Measurements from ENCODE around the gene SPAG6.
"Not testable (repeated sequence)": the region's sequence is repeated elsewhere in the genome, so short reads cannot be mapped to it uniquely, and the experiment has no call there.

Gene SPAG6

DNA sequence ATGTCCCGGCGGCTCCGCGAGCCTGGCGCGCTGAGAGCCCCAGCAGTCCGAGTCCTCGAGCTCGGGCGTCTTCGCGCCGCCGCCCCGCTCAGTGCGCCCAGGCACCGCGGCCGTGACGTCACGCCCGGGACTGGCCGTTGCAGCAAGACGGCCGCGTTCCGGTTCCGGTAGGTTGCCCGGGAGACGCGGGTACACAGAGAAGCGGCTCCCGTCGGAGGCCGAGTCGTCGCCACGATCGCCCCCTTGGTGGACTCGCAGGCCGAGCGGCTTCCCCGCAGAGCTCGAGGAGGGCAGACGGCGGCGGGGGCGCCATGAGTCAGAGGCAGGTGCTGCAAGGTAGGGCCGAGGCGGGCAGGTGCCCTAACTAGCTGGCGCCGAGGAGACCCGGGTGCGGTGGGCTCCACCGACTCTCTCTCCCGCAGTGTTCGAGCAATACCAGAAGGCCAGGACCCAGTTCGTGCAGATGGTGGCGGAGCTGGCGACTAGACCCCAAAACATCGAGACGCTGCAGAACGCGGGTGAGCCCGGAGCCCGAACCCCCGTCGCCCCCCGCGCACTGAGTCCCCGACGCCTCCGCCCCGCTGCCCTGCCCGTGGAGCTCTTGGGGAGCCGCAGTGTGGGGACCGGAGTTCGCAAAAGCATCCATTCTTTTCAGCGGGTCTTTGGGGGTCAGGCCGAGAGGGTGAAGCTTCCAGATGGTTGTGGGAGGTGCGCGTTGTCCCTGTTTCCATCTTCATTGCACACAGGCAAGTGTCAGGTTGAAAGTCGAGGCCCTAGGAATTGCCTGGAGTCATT is at the start of gene SPAG6:
Gene SPAG6, plus strand, starts transcription at position 196 of the 795 bp plus-strand sequence. Its CDS starts 116 bp downstream, at position 312.
- DNase-seq: peak; percentile 48 to 76

DNA sequence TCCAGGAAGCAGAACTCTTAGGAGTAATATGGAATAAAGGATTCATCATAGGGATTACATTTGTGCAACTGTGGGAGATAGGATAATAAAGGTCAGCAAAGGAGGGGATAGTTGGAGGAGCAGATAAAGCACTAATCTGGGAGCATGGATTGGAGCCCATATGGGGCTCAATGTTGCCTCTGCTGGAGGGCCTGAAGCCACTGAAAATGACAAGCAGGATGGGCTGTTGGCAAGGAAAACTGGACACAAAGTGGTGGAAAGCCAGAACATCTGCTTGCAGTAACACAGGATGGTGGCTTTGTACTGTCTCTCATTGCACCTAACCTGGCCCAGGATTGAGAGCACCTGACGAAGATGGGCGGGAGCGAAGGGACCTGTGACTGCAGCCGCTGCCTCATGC is 44.1 kb upstream of the SPAG6 start:
- no peak for DNase-seq

DNA sequence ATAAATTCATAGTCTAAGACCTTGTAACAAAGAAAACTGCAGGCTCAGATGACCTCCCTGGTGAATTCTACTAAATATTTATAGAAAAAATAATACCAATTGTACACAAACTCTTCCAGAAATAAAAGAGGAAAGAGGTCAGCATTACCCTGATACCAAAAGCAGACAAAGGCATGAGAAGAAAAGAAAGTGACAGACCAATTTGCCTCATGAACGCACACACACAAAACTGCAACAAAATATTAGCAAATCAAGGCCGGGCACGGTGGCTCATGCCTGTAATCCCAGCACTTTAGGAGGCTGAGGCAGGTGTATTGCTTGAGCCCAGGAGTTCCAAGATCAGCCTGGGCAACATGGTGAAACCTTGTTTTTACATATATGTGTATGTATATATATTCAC is 41.8 kb upstream of the SPAG6 start:
- DNase-seq: no peak

DNA sequence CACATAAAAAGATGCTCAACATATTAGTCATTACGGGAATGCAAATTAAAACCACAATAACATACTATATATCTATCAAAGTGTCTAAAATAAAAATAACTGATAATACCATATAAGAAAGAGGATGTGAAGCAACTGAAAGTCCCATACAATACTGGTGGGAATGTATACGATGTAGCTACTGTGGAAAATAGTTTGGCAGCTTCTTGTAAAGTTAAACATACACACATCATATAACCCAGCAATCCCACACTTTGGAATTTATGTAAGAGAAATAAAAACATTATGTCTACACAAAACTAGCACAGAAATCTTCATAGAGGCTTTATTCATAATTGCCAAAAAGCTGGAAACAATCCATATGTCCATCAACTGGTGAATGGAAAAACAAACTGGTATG is 39.6 kb upstream of the SPAG6 start:
- no peak for DNase-seq

DNA sequence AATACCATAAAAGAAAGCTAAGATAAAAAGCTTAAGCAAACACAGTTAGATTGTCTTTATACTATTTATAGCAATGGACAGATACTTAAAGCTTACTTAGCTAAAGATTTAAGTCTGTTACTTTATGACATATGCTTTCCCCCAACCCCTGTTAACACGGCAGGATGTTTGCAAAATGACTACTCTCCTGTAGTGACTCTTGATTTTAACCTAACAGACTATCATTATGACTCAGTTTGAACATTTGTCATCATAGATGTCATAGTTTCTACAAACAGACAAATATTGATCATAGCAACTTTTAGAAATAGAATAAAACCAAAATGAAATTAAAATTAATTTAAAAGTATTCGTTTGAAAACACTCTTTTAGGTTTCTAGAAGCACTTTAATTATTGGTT is 36.9 kb upstream of the SPAG6 start:
- DNase-seq: peak in 1 of 2 experiments; percentile 19

DNA sequence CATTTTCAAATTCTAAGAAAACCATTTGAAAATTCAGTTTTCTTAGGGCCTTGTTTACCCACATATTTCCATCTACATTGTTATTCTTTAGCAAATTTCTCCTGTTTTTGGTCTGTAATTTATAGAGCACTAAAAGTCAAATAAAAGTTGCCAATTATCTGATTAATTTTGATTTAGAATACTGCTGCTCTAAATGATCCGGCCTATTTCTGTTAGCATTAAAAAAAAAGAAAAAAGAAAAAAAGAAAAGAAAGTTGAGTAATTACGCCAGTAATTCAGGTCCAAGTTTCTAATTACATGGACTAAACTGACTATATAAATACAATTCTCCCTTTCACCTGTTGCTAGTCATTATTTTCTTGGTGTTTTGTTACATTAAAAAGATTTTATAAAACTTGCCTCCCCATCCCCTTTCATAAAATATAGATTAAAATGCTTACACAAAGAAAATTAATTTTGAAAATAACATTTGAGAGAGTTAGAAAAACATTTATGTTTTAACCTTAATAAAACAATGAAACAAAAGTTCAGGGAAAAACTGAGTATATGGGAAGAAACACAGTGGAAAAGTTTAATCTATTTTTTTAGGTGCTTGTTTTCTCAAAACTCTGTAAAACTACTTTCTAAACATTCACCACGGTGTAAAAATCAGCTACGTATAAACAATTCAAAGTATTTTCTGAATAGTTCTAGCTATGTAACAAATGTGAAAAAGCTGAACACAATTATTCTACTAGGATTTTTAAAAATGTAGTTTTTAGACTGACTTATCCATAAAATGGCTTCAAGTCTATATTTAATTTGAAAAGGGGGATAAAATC is 35.9 kb upstream of the SPAG6 start:
- DNase-seq: no peak

DNA sequence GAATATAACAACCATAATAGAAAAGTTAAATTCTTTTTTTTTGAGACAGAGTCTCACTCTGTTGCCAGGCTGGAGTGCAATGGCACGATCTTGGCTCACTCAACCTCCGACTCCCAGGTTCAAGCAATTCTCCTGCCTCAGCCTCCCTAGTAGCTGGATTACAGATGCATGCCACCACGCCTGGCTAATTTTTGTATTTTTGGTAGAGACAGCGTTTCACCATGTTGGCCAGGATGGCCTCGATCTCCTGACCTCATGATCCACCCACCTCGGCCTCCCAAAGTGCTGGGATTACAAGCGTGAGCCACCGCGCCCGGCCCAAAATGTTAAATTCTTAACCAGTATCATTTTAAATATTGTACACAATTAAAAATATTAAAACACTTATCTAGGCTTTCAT is 35.3 kb upstream of the SPAG6 start:
- not testable (repeated sequence) for DNase-seq

DNA sequence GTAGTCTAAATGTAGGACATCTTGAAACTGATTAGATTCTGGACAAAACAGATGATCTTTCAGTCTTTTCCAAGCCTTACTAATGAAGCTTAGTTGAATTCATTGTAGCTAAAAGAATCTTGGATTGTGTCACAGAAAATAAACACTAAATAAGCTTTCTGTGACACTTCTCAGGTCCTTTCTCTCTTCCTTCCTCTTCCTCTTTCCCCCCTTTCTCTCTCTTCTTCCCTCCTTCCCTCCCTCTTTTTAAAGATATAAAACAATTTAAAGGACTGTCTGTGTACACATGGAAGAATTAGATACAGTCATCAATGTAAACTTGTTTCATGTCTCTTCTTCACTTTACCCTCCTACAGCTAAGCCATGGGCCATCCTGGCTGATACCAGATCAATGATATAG is 34.4 kb upstream of the SPAG6 start:
- no peak for DNase-seq

DNA sequence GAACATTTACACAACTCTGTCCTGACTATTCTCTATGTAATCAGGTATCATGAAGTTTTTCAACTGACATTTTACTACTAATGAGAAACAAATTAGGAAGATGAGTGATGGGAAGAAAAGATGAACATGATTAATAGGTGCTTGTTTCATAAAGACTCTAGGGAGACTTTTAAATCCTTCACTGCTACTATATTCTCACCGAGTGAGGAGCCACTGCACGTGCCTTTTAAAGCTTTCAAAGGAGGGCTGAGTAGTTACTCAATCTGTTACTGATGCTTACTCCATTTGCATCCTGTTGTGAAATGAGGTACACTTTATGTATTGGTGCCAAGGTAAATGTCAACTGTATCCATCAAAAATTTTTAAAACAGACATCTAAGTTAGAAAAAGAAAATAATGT is 30.4 kb upstream of the SPAG6 start:
- DNase-seq: no peak

DNA sequence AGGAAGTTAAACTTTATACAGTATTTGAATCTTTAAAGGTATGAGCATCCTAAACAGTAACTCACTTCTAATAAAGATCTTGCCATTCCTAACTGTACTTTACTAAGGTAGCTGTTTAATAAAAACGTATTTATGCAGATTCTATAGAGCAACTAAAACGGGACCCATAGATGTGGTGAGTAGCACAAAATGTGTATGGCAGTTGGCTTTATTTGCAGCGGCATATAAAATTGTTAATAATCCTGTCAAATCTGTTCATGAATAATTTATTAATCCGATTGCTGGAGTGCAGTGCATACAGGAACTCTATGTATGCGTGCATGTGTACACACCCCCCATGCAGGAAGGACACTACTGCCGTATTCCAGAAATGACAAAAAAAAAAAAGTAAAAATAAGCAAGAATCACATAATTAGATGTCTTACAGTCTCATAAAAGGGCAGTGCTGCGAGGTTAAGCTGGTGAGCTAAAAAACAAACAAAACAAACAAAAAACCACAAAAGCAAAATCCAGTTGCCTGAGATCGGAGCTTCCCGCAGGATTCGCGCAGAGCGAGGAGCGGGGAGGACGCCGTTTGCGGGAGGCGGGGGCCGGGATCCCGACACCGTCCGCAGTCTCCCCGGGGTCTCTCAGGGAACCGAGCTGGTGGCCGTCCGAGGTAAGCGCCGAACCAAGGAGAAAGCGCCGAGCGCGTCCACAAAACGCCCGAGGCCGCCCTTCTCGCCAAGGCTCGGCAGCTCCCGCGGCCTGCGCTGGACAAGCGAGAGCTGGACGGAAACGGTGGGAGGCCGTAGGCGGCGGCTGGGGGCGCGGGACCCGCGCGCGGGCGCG is 29.6 kb upstream of the SPAG6 start:
- no peak for DNase-seq

DNA sequence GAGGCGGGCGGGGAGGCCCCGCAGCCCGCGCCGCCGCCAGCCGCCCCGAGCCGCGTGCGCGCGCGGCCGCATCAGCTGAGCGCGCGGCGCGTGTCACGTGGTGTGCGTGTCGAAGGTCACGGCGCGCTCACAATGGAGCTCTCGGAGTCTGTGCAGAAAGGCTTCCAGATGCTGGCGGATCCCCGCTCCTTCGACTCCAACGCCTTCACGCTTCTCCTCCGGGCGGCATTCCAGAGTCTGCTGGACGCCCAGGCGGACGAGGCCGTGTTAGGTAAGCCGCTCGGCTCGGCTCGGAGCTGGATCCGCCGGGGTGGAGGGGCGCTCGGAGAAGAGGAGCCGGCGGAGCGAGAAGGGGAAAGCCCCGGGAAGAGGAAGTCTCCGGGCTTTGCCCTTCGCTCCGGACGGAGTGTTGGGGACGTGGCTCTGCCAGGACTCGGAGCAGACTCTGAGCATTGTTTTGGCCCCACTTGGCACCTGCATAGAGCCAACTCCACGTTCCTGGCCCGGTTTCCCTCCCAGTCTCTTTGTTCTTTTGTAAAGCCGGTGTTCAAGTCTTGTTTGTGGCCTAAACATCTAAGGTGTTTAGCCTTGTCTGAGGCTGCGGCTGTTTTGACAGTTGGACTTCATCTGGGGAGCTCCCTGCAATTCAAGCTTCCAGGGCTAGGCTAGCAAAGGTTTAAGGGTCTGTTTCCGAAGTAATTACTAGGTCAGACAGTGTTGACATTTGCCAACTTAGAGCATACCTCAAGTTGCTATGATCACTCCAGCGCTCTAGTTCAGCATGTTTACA is 28.8 kb upstream of the SPAG6 start, which contains the start of gene COMMD3:
Gene COMMD3, plus strand, starts transcription at position 103 of the 790 bp plus-strand sequence. Its CDS starts 30 bp downstream, at position 133.
- peak; percentile 66 to 84 for DNase-seq

DNA sequence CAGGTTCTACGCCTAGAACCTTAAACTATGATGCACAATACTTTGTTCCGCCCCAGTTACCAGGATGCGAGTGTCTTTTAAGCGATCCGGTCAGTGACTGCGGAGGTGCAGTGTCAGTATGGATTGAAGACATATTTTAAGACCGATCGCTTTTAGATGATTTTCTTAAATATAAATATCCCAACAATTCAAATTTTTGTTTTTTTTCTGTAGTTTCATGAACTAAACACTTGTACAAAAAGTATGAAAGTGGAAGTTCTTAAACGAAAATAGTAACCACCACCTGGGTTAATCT is 28.3 kb upstream of the SPAG6 start:
- no peak for DNase-seq

DNA sequence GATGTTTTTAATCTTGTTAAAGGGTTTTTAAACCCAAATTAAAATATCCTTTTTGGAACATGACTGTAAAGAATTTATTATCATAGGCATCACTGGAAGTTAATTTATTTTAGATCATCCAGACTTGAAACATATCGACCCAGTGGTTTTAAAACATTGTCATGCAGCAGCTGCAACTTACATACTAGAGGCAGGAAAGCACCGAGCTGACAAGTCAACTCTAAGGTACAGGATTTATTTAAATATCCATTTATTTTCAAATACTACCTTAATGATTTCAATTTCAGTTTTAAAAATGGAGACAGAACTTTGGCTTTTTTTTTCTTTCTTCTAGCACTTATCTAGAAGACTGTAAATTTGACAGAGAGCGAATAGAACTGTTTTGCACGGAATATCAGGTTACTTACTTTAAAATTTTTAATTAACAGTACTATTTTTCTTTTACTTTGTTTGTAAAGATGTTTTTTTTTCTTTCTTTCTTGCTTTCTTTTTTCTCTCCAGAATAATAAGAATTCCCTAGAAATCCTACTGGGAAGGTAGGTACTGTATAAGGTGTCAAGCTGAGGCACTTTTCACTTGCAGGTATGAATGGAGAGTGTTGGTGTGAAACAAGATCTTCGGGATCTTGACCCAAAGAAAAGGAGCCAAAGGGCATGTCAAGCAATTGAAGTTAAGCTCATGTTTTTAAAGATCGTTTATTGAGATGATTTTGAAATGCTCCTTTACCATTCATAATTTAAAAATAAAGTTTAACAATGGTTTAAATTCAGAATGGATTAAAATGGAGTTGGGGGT is 27.3 kb upstream of the SPAG6 start:
- DNase-seq: no peak

DNA sequence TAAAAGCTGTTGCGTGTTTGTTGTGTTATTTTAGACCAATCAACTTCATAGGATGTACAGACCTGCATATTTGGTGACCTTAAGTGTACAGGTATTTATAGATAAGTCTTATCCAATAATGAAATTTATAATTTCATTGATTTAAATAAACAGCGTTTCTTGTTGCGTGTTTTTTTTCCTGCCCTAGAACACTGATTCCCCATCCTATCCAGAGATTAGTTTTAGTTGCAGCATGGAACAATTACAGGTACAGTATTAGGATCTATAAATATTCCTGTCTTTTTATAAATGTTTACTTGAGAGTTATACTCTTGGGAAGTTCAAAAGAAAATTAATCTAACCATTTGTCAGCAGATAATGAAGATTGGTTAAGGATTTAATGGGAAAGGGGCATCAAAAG is 26.5 kb upstream of the SPAG6 start:
- no peak for DNase-seq

DNA sequence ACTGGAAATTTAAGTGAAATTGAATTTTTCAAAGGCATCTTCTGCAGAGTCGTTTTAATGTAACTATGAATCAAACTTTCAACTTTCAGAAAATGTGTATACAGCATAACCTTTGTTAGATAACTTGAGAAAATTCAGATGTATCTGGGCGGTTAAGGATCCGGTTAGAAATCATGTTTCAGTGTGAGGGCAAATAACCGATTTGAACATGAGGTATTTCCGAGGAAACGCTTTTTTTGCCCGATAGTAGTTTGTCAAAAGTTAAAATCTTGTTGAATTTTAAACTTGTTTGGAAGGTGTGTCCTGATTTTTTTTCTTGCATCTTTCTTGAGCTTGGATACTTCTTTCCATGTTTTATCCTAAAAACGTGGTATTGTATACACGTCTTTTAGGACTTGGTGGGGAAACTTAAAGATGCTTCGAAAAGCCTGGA is 25.7 kb upstream of the SPAG6 start:
- no peak for DNase-seq

DNA sequence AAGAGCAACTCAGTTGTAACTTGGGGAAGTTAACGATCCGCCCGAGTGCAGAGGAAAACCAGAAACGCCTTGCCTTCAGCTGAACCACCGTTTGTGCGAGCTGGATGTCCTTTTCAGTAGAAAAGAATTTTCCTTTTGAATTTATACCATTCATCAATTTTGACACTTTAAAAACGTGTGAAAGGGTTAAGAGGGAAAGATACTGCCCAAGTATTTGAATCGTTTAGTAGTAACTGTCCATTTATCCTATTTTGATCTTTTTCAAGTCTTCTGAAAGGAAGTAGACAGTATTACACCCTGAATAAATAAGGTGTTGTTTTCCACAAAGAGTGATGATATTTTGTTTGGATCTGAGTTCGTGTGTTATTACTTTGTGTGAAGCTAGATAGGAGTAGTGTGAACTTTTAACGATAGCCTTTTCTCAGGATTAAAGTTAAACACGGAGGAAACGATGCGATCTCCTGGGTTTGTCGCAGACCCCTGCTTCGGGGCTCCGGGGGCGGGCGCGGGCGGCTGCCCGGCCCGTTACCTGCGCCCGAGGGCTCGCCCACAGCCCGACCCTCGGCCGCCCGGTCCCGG is 25.2 kb upstream of the SPAG6 start:
- no peak for DNase-seq

DNA sequence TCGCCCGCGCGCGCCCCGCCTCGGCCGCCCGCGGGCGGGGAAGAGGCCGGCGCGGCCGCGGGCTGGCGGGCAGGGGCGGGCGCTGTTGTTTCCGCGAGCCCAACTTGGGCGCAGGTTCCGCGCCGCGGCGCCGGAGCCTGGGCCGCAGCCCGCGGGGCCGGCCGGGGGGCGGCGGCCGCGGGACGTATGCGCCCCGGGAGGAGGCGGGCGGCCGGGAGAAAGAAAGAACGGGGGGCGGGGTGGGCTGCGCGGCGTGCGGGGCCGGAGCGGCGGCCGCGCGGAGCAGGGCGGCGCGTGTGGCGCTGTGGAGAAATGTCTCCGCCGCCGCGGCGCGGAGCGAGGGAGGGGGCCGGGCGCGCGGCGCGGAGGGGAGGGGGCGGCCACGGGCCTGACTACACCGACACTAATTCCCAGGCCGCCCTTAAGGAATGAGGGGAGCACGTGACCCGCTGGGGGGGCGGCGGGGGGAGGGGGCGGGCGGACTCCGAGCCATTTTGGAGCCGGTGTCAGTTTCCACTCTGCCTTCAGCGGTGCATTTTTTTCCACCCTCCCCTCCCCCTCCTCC is 24.6 kb upstream of the SPAG6 start, which contains the start of gene BMI1:
Gene BMI1, plus strand, starts transcription at position 509 of the 565 bp plus-strand sequence. CDS start 5,351 bp downstream, outside the sequence.
- peak; percentile 62 to 70 for DNase-seq

DNA sequence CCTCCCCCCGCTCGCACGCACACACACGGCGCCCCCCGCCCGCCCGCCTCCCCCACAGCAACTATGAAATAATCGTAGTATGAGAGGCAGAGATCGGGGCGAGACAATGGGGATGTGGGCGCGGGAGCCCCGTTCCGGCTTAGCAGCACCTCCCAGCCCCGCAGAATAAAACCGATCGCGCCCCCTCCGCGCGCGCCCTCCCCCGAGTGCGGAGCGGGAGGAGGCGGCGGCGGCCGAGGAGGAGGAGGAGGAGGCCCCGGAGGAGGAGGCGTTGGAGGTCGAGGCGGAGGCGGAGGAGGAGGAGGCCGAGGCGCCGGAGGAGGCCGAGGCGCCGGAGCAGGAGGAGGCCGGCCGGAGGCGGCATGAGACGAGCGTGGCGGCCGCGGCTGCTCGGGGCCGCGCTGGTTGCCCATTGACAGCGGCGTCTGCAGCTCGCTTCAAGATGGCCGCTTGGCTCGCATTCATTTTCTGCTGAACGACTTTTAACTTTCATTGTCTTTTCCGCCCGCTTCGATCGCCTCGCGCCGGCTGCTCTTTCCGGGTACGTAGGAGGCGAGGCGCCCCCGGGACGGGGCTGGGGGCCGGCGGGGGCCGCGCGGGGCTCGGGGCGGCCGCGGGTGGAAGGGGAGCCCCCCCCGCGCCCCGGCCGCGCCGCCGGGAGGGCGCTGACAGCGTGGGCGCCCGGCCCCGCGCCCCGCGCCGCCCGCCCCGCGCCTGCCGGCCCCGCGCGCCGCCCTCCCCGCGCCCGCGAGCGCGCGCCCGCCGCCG is 24.0 kb upstream of the SPAG6 start:
- peak; percentile 42 to 55 for DNase-seq

DNA sequence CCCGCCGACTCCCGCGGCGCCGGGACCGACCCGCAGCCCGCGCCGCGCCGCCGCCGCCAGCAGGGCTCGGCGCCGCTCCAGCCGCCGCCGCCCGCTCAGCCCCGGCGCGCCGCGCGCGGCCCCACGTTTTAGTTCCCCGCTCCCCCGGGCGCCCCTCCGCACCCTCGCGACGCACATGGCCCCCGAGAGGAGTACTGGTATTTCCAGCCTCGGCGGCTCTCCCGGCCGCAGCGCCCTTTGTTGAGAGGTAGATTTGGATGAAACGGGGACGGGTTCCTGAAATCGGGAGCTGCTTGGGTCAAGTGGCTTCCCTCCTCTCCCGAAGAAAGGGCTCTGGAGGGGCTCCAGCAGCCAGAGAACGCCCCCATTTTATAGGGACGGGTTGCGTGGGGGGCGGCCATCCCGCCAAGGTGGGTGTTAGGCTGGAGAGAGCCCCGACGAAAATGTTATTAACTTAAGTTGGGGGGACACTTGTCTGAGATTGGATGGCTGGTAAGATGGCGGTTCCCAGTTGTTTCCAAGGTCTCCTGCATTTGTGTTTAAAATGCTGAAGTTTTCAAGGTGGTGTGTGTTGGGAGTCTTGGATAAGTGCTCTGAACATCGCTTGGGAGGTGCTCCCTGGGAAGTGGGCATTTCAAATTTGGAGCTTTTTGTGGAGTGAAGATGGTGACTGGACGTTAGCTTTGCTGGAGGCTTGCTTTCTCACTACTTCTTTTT is 23.2 kb upstream of the SPAG6 start:
- no peak for DNase-seq
